ENCODE data around the gene TCF25. TPM values are rescaled to one million over a fixed set of nuclear protein-coding genes. Genes with fewer than 3 reads are reported as not detected.

The TCF25 gene
- total RNA-seq, 5 donors from 2014 or later (not counting 1 experiment from before 2014, with no cell fraction given) = 289 to 400 (median 322) TPM

DNA sequence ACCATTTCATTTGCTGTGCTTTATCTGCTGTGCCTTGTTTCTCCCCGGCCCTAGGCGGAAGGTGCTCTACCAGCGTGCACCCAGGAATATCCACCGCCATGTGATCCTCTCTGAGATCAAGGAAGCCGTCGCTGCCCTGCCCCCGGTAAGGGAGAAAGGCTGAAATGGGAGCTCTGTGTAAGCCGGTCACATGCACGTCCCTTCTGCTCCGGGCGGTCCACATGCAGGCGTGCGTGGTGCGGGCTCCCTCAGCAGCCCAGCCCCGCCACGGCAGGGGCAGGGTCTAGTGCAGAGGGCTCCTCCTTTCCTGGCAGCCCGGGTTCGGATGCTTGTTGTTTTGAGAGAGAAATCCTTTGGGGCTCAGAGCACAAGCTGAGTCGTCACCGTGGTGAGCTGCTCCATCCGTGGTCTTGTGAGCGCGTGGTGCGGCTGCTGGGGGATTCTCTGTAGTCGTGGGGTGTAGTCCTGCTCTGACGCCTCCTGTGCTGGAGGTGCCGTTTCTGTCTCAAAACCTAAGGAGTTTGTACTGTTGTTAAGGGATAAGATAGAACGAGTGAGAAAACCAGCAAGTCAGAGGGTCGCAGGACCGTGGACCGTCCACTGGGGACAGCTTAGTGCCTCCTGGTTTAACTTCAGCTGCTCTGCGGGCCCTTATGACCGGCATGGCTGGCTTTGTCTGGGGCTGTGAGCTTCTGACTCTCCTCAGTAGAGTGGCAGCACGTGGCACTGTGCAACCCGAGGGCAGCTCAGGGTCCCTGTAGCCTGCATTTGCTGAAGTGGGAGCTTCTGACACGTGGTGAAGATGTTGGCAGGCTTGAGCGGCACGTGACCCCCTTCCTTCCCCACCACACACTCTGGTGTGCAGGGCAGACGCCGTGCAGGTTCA is 33.0 kb downstream of the TCF25 start:
- H3K4me1 Mint-ChIP-seq = peaks cover 0 to 6% (median 0%) of the 10 kb centered on the region in 3 donors
- H3K27me3 Mint-ChIP-seq = no peaks in the 10 kb centered on the region
- ChIA-PET CTCF (interaction anchor here (0.6 to 0.8 kb wide), 3 partner anchors 29 to 957 kb away, joined by 3 to 4 read pairs (median 4); no protein-coding TSS in a partner anchor), POLR2A (interaction anchor here in 1 of 2 donors (0.7 kb wide), 1 partner anchor 13 kb away, joined by 6 read pairs; the partner anchor contains the start of gene MC1R)
- Histone ChIP-seq H3K27me3 (replicated peaks in 1 of 2; ENCODE audit: control insufficient read depth in 2 of 2, extremely low read depth in 1 of 2, insufficient read depth in 2 of 2, low read length in 1 of 2) (no peaks in the 10 kb centered on the region), H3K4me1 (ENCODE audit: control insufficient read depth in 1 of 2, extremely low read depth in 1 of 2, insufficient read depth in 2 of 2, low read length in 2 of 2) (peaks cover 0 to 17% of the 10 kb centered on the region in 2 experiments), H3K4me3 (ENCODE audit: control insufficient read depth in 1 of 2, extremely low read depth in 1 of 2, low read length in 1 of 2) (no peak overlapping the region), H3K9me3 (no peaks in the 10 kb centered on the region), H3K27ac (ENCODE audit: low read length) (no peak overlapping the region), H3K36me3 (ENCODE audit: control insufficient read depth in 2 of 2, extremely low read depth in 1 of 2, insufficient read depth in 1 of 2, low read length in 1 of 2) (peaks cover 6 to 38% of the 10 kb centered on the region in 2 donors)
- H3K9me3 Mint-ChIP-seq = no peaks in the 10 kb centered on the region
- DNase-seq (no peak), ATAC-seq (replicated peaks in 1 of 4) (no peak)
- H3K36me3 Mint-ChIP-seq = peaks cover 25% of the 10 kb centered on the region
- H3K27ac Mint-ChIP-seq = no peak overlapping the region
- 92% methylated on average over 27 of the region's 40 CpGs for WGBS (ENCODE audit: insufficient coverage)
- H3K4me3 Mint-ChIP-seq = no peak overlapping the region

DNA sequence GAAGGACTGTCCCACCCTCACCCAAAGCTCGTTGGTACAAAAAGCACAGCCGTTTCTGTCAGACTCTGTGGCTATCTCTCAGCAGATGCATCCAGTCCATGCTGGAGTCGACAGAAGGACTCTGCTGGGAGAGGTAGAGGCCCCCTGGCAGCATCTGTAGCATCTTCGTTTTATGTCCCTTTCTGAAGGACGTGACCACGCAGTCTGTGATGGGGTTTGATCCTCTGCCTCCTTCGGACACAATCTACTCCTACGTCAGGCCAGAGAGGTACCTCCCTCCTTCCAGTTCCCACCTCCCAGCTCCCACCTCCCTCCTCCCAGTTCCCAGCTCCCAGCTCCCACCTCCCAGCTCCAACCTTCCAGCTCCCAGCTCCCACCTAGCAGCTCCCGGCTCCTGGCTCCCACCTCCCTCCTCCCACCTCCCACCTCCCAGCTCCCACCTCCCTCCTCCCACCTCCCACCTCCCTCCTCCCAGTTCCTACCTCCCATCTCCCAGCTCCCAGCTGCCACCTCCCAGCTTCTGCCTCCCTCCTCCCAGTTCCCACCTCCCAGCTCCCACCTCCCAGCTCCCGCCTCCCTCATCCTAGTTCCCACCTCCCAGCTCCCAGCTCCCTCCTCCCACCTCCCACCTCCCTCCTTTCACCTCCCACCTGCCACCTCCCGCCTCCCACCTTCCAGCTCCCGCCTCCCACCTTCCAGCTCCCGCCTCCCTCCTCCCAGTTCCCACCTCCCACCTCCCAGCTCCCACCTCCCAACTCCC is 33.8 kb downstream of the TCF25 start:
- DNase-seq = no peak
- POLR2A ChIA-PET = interaction anchor here in 1 of 2 donors (0.7 kb wide), 1 partner anchor 12 kb away, joined by 6 read pairs; the partner anchor contains the start of gene MC1R
- no peaks in the 10 kb centered on the region for H3K27me3 ChIP-seq (replicated peaks in 1 of 2; ENCODE audit: control insufficient read depth in 2 of 2, extremely low read depth in 1 of 2, insufficient read depth in 2 of 2, low read length in 1 of 2)
- no peak overlapping the region for H3K27ac ChIP-seq (ENCODE audit: low read length)
- Mint-ChIP-seq H3K27me3 (no peaks in the 10 kb centered on the region), H3K9me3 (no peaks in the 10 kb centered on the region), H3K4me1 (peaks cover 0 to 6% (median 0%) of the 10 kb centered on the region in 3 donors), H3K36me3 (peaks cover 25% of the 10 kb centered on the region), H3K4me3 (no peak overlapping the region), H3K27ac (no peak overlapping the region)
- CTCF ChIA-PET = interaction anchor here (0.6 to 0.9 kb wide), 4 partner anchors 20 to 957 kb away, joined by 3 to 4 read pairs (median 4); no protein-coding TSS in a partner anchor
- H3K4me1 ChIP-seq (ENCODE audit: control insufficient read depth in 1 of 2, extremely low read depth in 1 of 2, insufficient read depth in 2 of 2, low read length in 2 of 2) = peaks cover 0 to 17% of the 10 kb centered on the region in 2 experiments
- no peak overlapping the region for H3K4me3 ChIP-seq (ENCODE audit: control insufficient read depth in 1 of 2, extremely low read depth in 1 of 2, low read length in 1 of 2)
- H3K36me3 ChIP-seq (ENCODE audit: control insufficient read depth in 2 of 2, extremely low read depth in 1 of 2, insufficient read depth in 1 of 2, low read length in 1 of 2) = peaks cover 6 to 38% of the 10 kb centered on the region in 2 donors
- H3K9me3 ChIP-seq = no peaks in the 10 kb centered on the region
- WGBS (ENCODE audit: insufficient coverage) = 93% methylated on average over 5 of the region's 13 CpGs
- no peak for ATAC-seq (replicated peaks in 1 of 4)

DNA sequence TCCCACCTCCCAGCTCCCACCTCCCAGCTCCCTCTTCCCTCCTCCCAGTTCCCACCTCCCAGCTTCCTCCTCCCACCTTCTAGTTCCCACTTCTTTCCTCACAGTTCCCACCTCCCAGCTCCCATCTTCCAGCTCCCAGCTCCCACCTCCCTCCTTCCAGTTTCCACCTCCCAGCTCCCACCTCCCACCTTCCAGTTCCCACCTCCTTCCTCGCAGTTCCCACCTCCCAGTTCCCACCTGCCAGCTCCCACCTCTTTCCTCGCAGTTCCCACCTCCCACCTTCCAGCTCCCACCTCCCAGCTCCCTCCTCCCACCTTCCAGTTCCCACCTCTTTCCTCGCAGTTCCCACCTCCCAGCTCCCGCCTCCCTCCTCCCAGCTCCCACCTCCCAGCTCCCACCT is 34.8 kb downstream of the TCF25 start:
- Histone ChIP-seq H3K4me1 (ENCODE audit: control insufficient read depth in 1 of 2, extremely low read depth in 1 of 2, insufficient read depth in 2 of 2, low read length in 2 of 2) (peaks cover 0 to 17% of the 10 kb centered on the region in 2 experiments), H3K9me3 (no peaks in the 10 kb centered on the region), H3K4me3 (ENCODE audit: control insufficient read depth in 1 of 2, extremely low read depth in 1 of 2, low read length in 1 of 2) (no peak overlapping the region), H3K27me3 (replicated peaks in 1 of 2; ENCODE audit: control insufficient read depth in 2 of 2, extremely low read depth in 1 of 2, insufficient read depth in 2 of 2, low read length in 1 of 2) (no peaks in the 10 kb centered on the region), H3K36me3 (ENCODE audit: control insufficient read depth in 2 of 2, extremely low read depth in 1 of 2, insufficient read depth in 1 of 2, low read length in 1 of 2) (peaks cover 6 to 42% of the 10 kb centered on the region in 2 donors), H3K27ac (ENCODE audit: low read length) (no peak overlapping the region)
- no peak overlapping the region for H3K4me3 Mint-ChIP-seq
- H3K4me1 Mint-ChIP-seq = peaks cover 0 to 6% (median 0%) of the 10 kb centered on the region in 3 donors
- no peak overlapping the region for H3K27ac Mint-ChIP-seq
- H3K27me3 Mint-ChIP-seq = no peaks in the 10 kb centered on the region
- CTCF ChIA-PET = interaction anchor here (0.6 to 1.1 kb wide), 3 partner anchors 19 to 308 kb away, joined by 3 to 7 read pairs (median 4); no protein-coding TSS in a partner anchor
- ATAC-seq (replicated peaks in 1 of 4) = no peak
- peaks cover 25% of the 10 kb centered on the region for H3K36me3 Mint-ChIP-seq
- no peaks in the 10 kb centered on the region for H3K9me3 Mint-ChIP-seq
- no peak for DNase-seq
- 95% methylated on average over 2 of the region's 4 CpGs for WGBS (ENCODE audit: insufficient coverage)
- POLR2A ChIA-PET = interaction anchor here in 1 of 2 donors (0.6 kb wide), 2 partner anchors 27 to 194 kb away, joined by 3 to 4 read pairs; no protein-coding TSS in a partner anchor

DNA sequence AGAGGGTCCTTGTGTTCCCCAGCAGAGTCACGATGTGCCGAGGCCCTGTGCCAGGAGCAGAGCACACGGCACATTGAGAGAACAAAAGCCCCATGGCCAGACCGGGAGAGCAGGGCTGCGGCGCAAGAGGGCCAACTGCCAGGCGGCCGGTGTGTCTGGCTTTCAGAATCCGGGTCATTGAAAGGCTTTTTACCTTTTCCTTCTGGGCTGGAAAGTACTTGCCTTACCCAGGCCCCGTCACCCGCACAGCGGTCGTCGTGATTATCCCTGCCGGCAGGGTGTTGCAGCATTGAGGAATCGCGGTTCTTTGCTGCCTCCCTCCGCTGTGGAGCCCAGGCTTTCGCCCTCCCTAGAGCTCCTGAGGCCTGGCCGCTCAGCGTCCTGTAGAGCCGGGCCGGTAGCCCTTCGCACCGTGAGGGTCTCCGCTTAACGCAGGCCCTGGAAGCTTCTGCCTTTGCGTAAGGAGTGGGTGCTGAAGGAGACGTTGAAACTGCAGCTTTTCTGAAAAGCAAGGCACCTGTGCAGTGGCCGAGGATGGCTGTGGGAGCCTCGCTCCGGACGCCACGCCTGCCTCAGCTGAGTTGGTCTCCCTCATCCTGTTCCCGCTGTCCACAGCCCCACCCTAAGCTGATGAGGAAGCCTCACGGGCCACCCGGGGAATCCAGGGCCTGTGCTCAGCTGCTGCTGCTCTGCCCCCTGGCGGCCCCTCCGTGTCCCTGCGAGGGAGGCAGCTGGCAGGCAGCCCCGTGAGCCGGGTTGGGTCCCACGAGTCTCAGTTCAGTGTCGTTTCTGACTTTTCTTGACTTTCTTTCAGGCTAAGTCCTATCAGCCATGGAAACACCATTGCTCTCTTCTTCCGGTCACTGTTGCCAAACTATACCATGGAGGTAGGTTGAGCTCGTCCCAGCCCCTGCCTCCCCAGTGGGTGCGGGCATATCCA is 36.7 kb downstream of the TCF25 start:
- ChIA-PET POLR2A (interaction anchor here (0.6 to 0.8 kb wide), 2 partner anchors 46 to 204 kb away, joined by 3 read pairs; no protein-coding TSS in a partner anchor), CTCF (interaction anchor here (0.6 to 1.1 kb wide), 8 partner anchors 46 to 494 kb away, joined by 3 to 6 read pairs (median 5); no protein-coding TSS in a partner anchor)
- 71% methylated on average over 44 of the region's 47 CpGs for WGBS (ENCODE audit: insufficient coverage)
- Histone ChIP-seq H3K4me3 (ENCODE audit: control insufficient read depth in 1 of 2, extremely low read depth in 1 of 2, low read length in 1 of 2) (no peak overlapping the region), H3K9me3 (no peaks in the 10 kb centered on the region), H3K36me3 (ENCODE audit: control insufficient read depth in 2 of 2, extremely low read depth in 1 of 2, insufficient read depth in 1 of 2, low read length in 1 of 2) (peaks cover 6 to 38% of the 10 kb centered on the region in 2 donors), H3K27me3 (replicated peaks in 1 of 2; ENCODE audit: control insufficient read depth in 2 of 2, extremely low read depth in 1 of 2, insufficient read depth in 2 of 2, low read length in 1 of 2) (peaks cover 0 to 3% of the 10 kb centered on the region in 2 experiments), H3K27ac (ENCODE audit: low read length) (no peak overlapping the region), H3K4me1 (ENCODE audit: control insufficient read depth in 1 of 2, extremely low read depth in 1 of 2, insufficient read depth in 2 of 2, low read length in 2 of 2) (peaks cover 0 to 17% of the 10 kb centered on the region in 2 experiments)
- H3K4me1 Mint-ChIP-seq = peaks cover 0 to 10% (median 5%) of the 10 kb centered on the region in 3 donors
- no peaks in the 10 kb centered on the region for H3K9me3 Mint-ChIP-seq
- H3K4me3 Mint-ChIP-seq = no peak overlapping the region
- peak; percentile 74 to 80 (median 77) for ATAC-seq (replicated peaks in 1 of 4)
- DNase-seq = peak; percentile 22 to 79 (median 59)
- H3K27me3 Mint-ChIP-seq = no peaks in the 10 kb centered on the region
- peaks cover 28% of the 10 kb centered on the region for H3K36me3 Mint-ChIP-seq
- no peak overlapping the region for H3K27ac Mint-ChIP-seq

DNA sequence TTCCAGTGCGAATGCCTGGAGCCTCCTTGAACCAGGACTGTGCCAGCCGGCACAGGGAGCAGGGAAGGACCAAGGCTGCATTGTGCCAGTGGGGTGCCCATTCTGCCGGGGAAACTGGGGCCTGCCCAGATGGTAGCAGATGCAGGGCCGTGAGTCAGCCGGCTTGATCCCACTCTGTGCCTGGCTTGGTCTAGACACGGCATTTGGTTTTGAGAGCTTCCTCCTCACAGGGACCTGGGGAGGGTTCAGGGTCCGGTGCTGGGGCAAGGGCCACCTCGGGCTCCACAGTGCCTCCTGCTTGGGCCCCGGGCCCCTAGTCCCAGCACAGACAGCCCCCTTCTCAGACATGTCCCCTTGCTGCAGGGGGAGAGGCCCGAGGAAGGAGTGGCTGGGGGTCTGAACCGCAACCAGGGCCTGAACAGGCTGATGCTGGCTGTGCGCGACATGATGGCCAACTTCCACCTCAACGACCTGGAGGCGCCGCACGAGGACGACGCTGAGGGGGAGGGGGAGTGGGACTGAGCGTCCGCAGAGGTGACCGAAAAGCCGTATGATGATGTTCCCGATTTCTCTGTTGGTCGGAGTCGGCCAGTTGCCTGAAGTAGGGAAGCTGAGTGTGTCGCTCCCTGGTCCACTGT is 37.4 kb downstream of the TCF25 start:
- no peaks in the 10 kb centered on the region for H3K27me3 Mint-ChIP-seq
- Histone ChIP-seq H3K27ac (ENCODE audit: low read length) (no peak overlapping the region), H3K4me3 (ENCODE audit: control insufficient read depth in 1 of 2, extremely low read depth in 1 of 2, low read length in 1 of 2) (no peak overlapping the region), H3K36me3 (ENCODE audit: control insufficient read depth in 2 of 2, extremely low read depth in 1 of 2, insufficient read depth in 1 of 2, low read length in 1 of 2) (peaks cover 5 to 31% of the 10 kb centered on the region in 2 donors), H3K4me1 (ENCODE audit: control insufficient read depth in 1 of 2, extremely low read depth in 1 of 2, insufficient read depth in 2 of 2, low read length in 2 of 2) (peaks cover 0 to 20% of the 10 kb centered on the region in 2 experiments), H3K9me3 (no peaks in the 10 kb centered on the region), H3K27me3 (replicated peaks in 1 of 2; ENCODE audit: control insufficient read depth in 2 of 2, extremely low read depth in 1 of 2, insufficient read depth in 2 of 2, low read length in 1 of 2) (peaks cover 0 to 7% of the 10 kb centered on the region in 2 experiments)
- ChIA-PET POLR2A (interaction anchor here in 1 of 2 donors (0.6 kb wide), 1 partner anchor 47 kb away, joined by 3 read pairs; no protein-coding TSS in a partner anchor), CTCF (interaction anchor here (0.9 to 1.2 kb wide), 5 partner anchors 29 to 211 kb away, joined by 3 to 6 read pairs (median 4); no protein-coding TSS in a partner anchor)
- H3K27ac Mint-ChIP-seq = no peak overlapping the region
- ATAC-seq (replicated peaks in 1 of 4) = peak in 2 of 4 experiments; percentile 5 to 11
- peaks cover 21% of the 10 kb centered on the region for H3K36me3 Mint-ChIP-seq
- WGBS (ENCODE audit: insufficient coverage) = 98% methylated on average over 17 of the region's 27 CpGs
- H3K4me1 Mint-ChIP-seq = peaks cover 0 to 11% (median 5%) of the 10 kb centered on the region in 3 donors
- no peaks in the 10 kb centered on the region for H3K9me3 Mint-ChIP-seq
- DNase-seq = no peak
- H3K4me3 Mint-ChIP-seq = no peak overlapping the region

Data from T-cell (primary cell).